DND-41 (cell line): ENCODE results near the gene THSD4.

ENCODE experiments used
- ATAC-seq: fragments of 200-7000 bp; cut with Tn5 transposase; 3 replicates; pipeline ENCODE4 v1.9.1; 2021; ENCODE audit warnings: low read depth; ENCODE audit not compliant: insufficient read depth
- DNase-seq: peaks from one replicate; pipeline ENCODE4 v3.0.0-alpha.2; 2020
- H2AFZ ChIP-seq: 2 replicates; pipeline ENCODE4 v1.6.0; 2012; ENCODE audit warnings: low read depth, low read length
- H3K27ac ChIP-seq: 2 replicates; pipeline ENCODE4 v1.5.1; 2012; ENCODE audit warnings: low read length, inconsistent platforms
- H3K27me3 ChIP-seq: fragments of 200-600 bp; sonication (generic); 2 replicates; pipeline ENCODE4 v1.6.0; 2012; ENCODE audit warnings: low read length, mild to moderate bottlenecking, inconsistent platforms; ENCODE audit not compliant: insufficient read depth, poor library complexity
- H3K36me3 ChIP-seq: 2 replicates; pipeline ENCODE4 v1.5.1; 2012; ENCODE audit warnings: low read length, inconsistent platforms; ENCODE audit not compliant: insufficient read depth
- H3K4me1 ChIP-seq: 2 replicates; pipeline ENCODE4 v1.5.1; 2012; ENCODE audit warnings: mild to moderate bottlenecking, low read length; ENCODE audit not compliant: insufficient read depth
- H3K4me2 ChIP-seq: 2 replicates; pipeline ENCODE4 v1.6.0; 2012; ENCODE audit warnings: mild to moderate bottlenecking, moderate library complexity, low read length, inconsistent platforms; ENCODE audit not compliant: insufficient read depth
- H3K4me3 ChIP-seq, 2 experiments: fragments of 200-600 bp in 1 of 2; shearing (Covaris generic) in 1 of 2; 2 replicates each; pipeline ENCODE4 v1.5.1; 2012 to 2016; ENCODE audit warnings: inconsistent platforms in 2 of 2, low read length in 2 of 2, mild to moderate bottlenecking in 2 of 2, low read depth in 1 of 2, moderate library complexity in 1 of 2
- H3K79me2 ChIP-seq: 2 replicates; pipeline ENCODE4 v1.6.0; 2012; ENCODE audit warnings: low read length, inconsistent platforms; ENCODE audit not compliant: insufficient read depth
- H3K9ac ChIP-seq: 2 replicates; pipeline ENCODE4 v1.6.0; 2012; ENCODE audit warnings: low read depth, mild to moderate bottlenecking, inconsistent platforms, low read length, moderate library complexity
- H3K9me3 ChIP-seq: 2 replicates; pipeline ENCODE4 v1.5.1; 2012; ENCODE audit warnings: low read length, moderate library complexity, mild to moderate bottlenecking, inconsistent platforms; ENCODE audit not compliant: insufficient read depth, severe bottlenecking
- H4K20me1 ChIP-seq: 2 replicates; pipeline ENCODE4 v1.6.0; 2012; ENCODE audit warnings: low read length; ENCODE audit not compliant: insufficient read depth
- EZH2 ChIP-seq: IDR thresholded peaks from 3 replicates; pipeline ENCODE4 v1.6.1; 2012; ENCODE audit warnings: borderline replicate concordance, low read depth, mild to moderate bottlenecking, moderate library complexity, low read length, inconsistent platforms; ENCODE audit not compliant: severe bottlenecking
- TF ChIP-seq, protein P1 (sequence below): IDR thresholded peaks from 2 replicates; pipeline ENCODE4 v1.5.1; 2012; ENCODE audit warnings: borderline replicate concordance, low read length, moderate library complexity, mild to moderate bottlenecking; ENCODE audit not compliant: poor library complexity, severe bottlenecking; ENCODE audit errors: extremely low read depth

The THSD4 gene

DNA sequence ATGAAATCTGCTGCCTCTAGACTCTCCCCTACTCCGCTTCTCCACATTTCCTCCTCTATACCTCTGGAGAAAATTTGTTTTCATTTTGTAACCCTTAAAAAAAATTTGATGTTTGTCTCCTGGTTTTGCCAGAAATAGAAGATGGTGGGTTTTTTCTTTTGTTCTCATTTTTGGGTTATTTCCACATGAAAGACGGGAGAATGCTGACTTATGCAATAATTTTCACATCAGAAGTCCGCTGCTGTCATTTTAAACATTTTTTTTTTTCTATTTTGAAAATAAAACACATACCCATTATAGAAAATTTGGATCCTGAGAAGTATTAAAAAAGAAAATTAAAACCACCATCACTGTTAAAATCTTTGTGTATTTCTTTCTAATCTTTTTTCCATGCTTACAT, 374.3 kb downstream of the THSD4 start:
- Histone ChIP-seq H3K79me2 (no peaks in the 10 kb centered on the region), H3K4me3 (no peak overlapping the region), H3K4me1 (no peaks in the 10 kb centered on the region), H3K27ac (no peak overlapping the region), H3K27me3 (peaks cover 5% of the 10 kb centered on the region), H3K4me2 (no peak overlapping the region), H4K20me1 (no peaks in the 10 kb centered on the region), H3K9ac (no peak overlapping the region), H3K36me3 (no peaks in the 10 kb centered on the region), H2AFZ (no peak overlapping the region), H3K9me3 (no peaks in the 10 kb centered on the region)
- TF ChIP-seq, protein P1, sequence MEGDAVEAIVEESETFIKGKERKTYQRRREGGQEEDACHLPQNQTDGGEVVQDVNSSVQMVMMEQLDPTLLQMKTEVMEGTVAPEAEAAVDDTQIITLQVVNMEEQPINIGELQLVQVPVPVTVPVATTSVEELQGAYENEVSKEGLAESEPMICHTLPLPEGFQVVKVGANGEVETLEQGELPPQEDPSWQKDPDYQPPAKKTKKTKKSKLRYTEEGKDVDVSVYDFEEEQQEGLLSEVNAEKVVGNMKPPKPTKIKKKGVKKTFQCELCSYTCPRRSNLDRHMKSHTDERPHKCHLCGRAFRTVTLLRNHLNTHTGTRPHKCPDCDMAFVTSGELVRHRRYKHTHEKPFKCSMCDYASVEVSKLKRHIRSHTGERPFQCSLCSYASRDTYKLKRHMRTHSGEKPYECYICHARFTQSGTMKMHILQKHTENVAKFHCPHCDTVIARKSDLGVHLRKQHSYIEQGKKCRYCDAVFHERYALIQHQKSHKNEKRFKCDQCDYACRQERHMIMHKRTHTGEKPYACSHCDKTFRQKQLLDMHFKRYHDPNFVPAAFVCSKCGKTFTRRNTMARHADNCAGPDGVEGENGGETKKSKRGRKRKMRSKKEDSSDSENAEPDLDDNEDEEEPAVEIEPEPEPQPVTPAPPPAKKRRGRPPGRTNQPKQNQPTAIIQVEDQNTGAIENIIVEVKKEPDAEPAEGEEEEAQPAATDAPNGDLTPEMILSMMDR = no peak
- TF ChIP-seq EZH2 = no peak
- DNase-seq (no peak), ATAC-seq (no peak)

DNA sequence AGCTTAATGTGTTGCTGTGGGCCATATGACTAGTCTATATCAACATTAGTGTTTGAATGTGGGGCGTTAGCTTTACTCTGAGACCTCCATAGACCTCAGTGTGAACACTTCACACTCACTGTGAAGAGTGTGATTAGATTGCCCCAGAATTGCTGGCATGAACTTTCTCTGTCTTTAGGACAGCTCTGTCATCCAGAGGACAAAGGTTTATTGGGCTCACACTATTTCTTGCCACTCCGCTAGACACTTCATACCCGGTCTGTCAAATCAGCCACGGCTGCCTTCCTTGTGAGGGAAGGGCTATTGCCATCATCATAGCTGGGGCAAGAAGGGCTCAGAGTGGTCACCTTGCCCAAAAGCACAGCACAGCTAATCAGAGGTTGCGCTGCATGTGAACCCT, 378.3 kb downstream of the THSD4 start:
- no peaks in the 10 kb centered on the region for H4K20me1 ChIP-seq
- no peaks in the 10 kb centered on the region for H3K9me3 ChIP-seq
- H2AFZ ChIP-seq = no peak overlapping the region
- no peak overlapping the region for H3K4me2 ChIP-seq
- ATAC-seq (no peak), DNase-seq (no peak)
- H3K27me3 ChIP-seq = no peaks in the 10 kb centered on the region
- H3K36me3 ChIP-seq = no peaks in the 10 kb centered on the region
- no peak overlapping the region for H3K4me3 ChIP-seq
- TF ChIP-seq EZH2 = no peak
- TF ChIP-seq, protein P1 = no peak
- H3K79me2 ChIP-seq = no peaks in the 10 kb centered on the region
- no peak overlapping the region for H3K27ac ChIP-seq
- no peaks in the 10 kb centered on the region for H3K4me1 ChIP-seq
- no peak overlapping the region for H3K9ac ChIP-seq

DNA sequence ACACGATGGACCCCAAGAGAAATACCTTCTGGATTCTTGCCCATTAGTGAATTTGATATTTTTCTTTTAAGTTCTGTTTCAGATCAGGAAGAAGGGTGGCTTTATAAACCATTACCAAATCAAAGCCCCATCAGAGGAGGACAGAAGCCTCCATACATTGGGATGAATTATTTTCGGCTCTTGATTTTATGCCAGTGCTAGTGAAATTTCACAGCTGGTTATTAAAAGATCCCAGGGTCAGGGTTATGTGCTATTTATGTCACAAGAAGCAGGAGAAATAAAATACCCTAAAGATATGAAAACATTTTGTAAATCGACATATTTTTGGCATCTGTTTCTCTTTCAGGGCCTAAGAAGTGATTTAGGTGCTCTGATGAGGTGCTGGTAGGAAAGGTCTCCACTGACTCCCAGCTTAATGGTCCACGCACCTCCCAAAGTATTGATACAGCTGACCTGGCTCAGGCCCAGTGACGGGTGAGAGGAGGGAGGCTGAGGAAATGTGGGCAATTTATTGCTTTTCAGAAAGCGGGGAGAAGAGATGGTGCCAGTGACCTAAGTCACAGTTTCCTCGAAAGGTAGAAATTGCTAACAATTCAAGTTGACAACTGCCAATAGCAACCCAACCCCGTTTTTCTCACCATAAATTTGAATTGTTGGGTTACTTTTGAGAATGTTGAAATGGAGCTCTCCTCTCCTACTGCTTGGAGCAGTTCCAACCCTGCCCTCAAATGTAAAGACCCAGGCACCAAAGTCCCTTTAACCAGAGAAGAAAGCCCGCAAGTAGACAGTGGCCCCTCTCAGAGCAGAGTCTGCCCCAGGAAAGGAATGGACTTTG, 379.5 kb downstream of the THSD4 start:
- Histone ChIP-seq H2AFZ (no peak overlapping the region), H3K27me3 (no peaks in the 10 kb centered on the region), H4K20me1 (no peaks in the 10 kb centered on the region), H3K79me2 (no peaks in the 10 kb centered on the region), H3K4me1 (no peaks in the 10 kb centered on the region), H3K4me2 (no peak overlapping the region), H3K4me3 (no peak overlapping the region), H3K27ac (no peak overlapping the region), H3K36me3 (no peaks in the 10 kb centered on the region), H3K9ac (no peak overlapping the region), H3K9me3 (no peaks in the 10 kb centered on the region)
- TF ChIP-seq, protein P1 = no peak
- no peak for TF ChIP-seq EZH2
- no peak for ATAC-seq
- no peak for DNase-seq
